HepG2 (cell line): Measurements from ENCODE around the gene HDGF. TPM values are rescaled to one million over a fixed set of nuclear protein-coding genes. Genes with fewer than 3 reads are reported as not detected.

Experiments
- ATAC-seq: fragments of 200-7000 bp; cut with Tn5 transposase; 3 replicates; pipeline ENCODE4 v1.9.1; 2020; ENCODE audit warnings: mild to moderate bottlenecking, moderate library complexity
- BruUV-seq: library from RNA; stranded (reverse); fragments of 400-500 nt; replicated peaks from 2 replicates; lab custom pipeline; 2021; lab: Mats Ljungman, UMichigan
- CTCF ChIA-PET: fragments of 300-600 bp; formaldehyde crosslinking; extraction: SDS; loops from one replicate; lab custom pipeline; 2021; ENCODE audit warnings: low total read pairs, inconsistent platforms, low intra/inter-chr PET ratio; lab: Yijun Ruan, JAX
- POLR2A ChIA-PET: fragments of 350-600 bp; sonication (Branson Sonifier 250); formaldehyde crosslinking; loops from one replicate; lab custom pipeline; 2020; ENCODE audit warnings: antibody characterized with exemption, inconsistent platforms; lab: Yijun Ruan, JAX
- DNase-seq: peaks from one replicate; pipeline ENCODE4 v3.0.0-alpha.2; 2015; ENCODE audit warnings: low spot score
- FAIRE-seq: peaks from 3 replicates; lab custom pipeline; 2011; peaks lifted over from hg19 to GRCh38; lab: Jason Lieb, UNC
- H2AFZ ChIP-seq: one replicate; pipeline ENCODE4 v1.6.1; 2011; ENCODE audit warnings: low read length, inconsistent platforms
- H3K27ac ChIP-seq: fragments of 300-600 bp; 3 replicates; pipeline ENCODE4 v1.8.0; 2011; ENCODE audit warnings: mixed run types, mild to moderate bottlenecking, mixed read lengths, low read length, inconsistent platforms; ENCODE audit not compliant: insufficient read depth; ENCODE audit errors: extremely low read length
- H3K27me3 ChIP-seq, 2 experiments: fragments of 200-600 bp in 1 of 2; 2 replicates in 1 of 2; 3 replicates in 1 of 2; pipeline versions ENCODE4 v1.6.0 to v1.8.0; 2011; ENCODE audit warnings: low read length in 2 of 2, mild to moderate bottlenecking in 2 of 2, moderate library complexity in 2 of 2, inconsistent platforms in 1 of 2; ENCODE audit not compliant: insufficient read depth in 2 of 2, control insufficient read depth in 1 of 2
- H3K36me3 ChIP-seq, 2 experiments: fragments of 200-600 bp in 1 of 2; replicated peaks in 1 of 2; 2 replicates in 1 of 2; 3 replicates in 1 of 2; pipeline versions ENCODE4 v1.5.1 to v1.8.0; 2011; ENCODE audit warnings: low read length in 2 of 2, inconsistent platforms in 1 of 2; ENCODE audit not compliant: insufficient read depth in 2 of 2, control insufficient read depth in 1 of 2
- H3K4me1 ChIP-seq: 2 replicates; pipeline ENCODE4 v1.5.1; 2012; ENCODE audit warnings: low read length, inconsistent platforms; ENCODE audit not compliant: insufficient read depth
- H3K4me2 ChIP-seq: 2 replicates; pipeline ENCODE4 v1.6.0; 2011; ENCODE audit warnings: low read depth, low read length, inconsistent platforms
- H3K4me3 ChIP-seq, 3 experiments: fragments of 200-600 bp in 1 of 3; sonication (generic), shearing (Covaris generic) in 1 of 3; replicated peaks in 1 of 3; 2 replicates each; pipeline ENCODE4 v1.5.1; 2011 to 2016; ENCODE audit warnings: low read length in 3 of 3, inconsistent platforms in 2 of 3, low read depth in 2 of 3, mild to moderate bottlenecking in 2 of 3, control low read depth in 1 of 3, mixed read lengths in 1 of 3; ENCODE audit not compliant: insufficient read depth in 1 of 3
- H3K79me2 ChIP-seq: one replicate; pipeline ENCODE4 v1.6.1; 2011; ENCODE audit warnings: low read length, inconsistent platforms; ENCODE audit not compliant: insufficient read depth
- H3K9ac ChIP-seq: 2 replicates; pipeline ENCODE4 v1.6.0; 2011; ENCODE audit warnings: mild to moderate bottlenecking, low read depth, low read length, inconsistent platforms; ENCODE audit not compliant: insufficient read depth
- H3K9me3 ChIP-seq: 2 replicates; pipeline ENCODE4 v1.5.1; 2012; ENCODE audit warnings: mild to moderate bottlenecking, low read length
- H4K20me1 ChIP-seq: 2 replicates; pipeline ENCODE4 v1.6.0; 2011; ENCODE audit warnings: inconsistent platforms, mild to moderate bottlenecking, low read length, moderate library complexity; ENCODE audit not compliant: insufficient read depth
- JUND ChIP-seq: sonication (generic); formaldehyde crosslinking; IDR thresholded peaks from 2 replicates; pipeline ENCODE4 v1.8.0; 2022; ENCODE audit warnings: mild to moderate bottlenecking, missing genetic modification reagents
- RERE ChIP-seq: IDR thresholded peaks from 2 replicates; pipeline ENCODE4 v1.6.1; 2016; ENCODE audit warnings: low read depth, missing genetic modification reagents, missing compliant biosample characterization
- REXO4 ChIP-seq: sonication (generic); formaldehyde crosslinking; IDR thresholded peaks from 2 replicates; pipeline ENCODE4 v1.8.0; 2022; ENCODE audit warnings: missing genetic modification reagents, mild to moderate bottlenecking, borderline replicate concordance
- TEAD3 ChIP-seq: optimal IDR thresholded peaks from 2 replicates; pipeline ENCODE3; 2016; ENCODE audit warnings: borderline replicate concordance
- TOPORS ChIP-seq: sonication (generic); formaldehyde crosslinking; IDR thresholded peaks from 2 replicates; pipeline ENCODE4 v1.8.0; 2023; ENCODE audit warnings: mild to moderate bottlenecking, missing genetic modification reagents
- TRAFD1 ChIP-seq: sonication (generic); formaldehyde crosslinking; IDR thresholded peaks from 2 replicates; pipeline ENCODE4 v1.5.1; 2020; ENCODE audit warnings: missing genetic modification reagents, mild to moderate bottlenecking, borderline replicate concordance
- ZBTB25 ChIP-seq: IDR thresholded peaks from 2 replicates; pipeline ENCODE4 v1.6.1; 2018; ENCODE audit warnings: missing genetic modification reagents
- ZNF775 ChIP-seq: sonication (generic); formaldehyde crosslinking; IDR thresholded peaks from 2 replicates; pipeline ENCODE4 v1.4.0; 2020; ENCODE audit warnings: missing genetic modification reagents, mild to moderate bottlenecking, moderate library complexity, borderline replicate concordance
- ZNF776 ChIP-seq: sonication (generic); formaldehyde crosslinking; IDR thresholded peaks from 2 replicates; pipeline ENCODE4 v1.4.0; 2020; ENCODE audit warnings: mild to moderate bottlenecking, missing genetic modification reagents
- ZNF788 ChIP-seq: sonication (generic); formaldehyde crosslinking; IDR thresholded peaks from 2 replicates; pipeline ENCODE4 v1.5.0; 2020; ENCODE audit warnings: mild to moderate bottlenecking, missing genetic modification reagents, borderline replicate concordance
- WGBS: methylation state at CpG from one replicate; pipeline ENCODE4 v1.1.6; 2017; ENCODE audit warnings: low lambda C conversion rate; 5-methylcytosine and 5-hydroxymethylcytosine counted together
- in situ Hi-C: cut with HindIII; loops from 2 replicates; pipeline ENCODE4 v1.10.0; 2017; ENCODE audit warnings: low pct_unique_long_range_greater_than_20kb; ENCODE audit not compliant: extremely low pct_ligation_motif_present
- intact Hi-C: fragments of 100-400 bp; cut with micrococcal nuclease; formaldehyde crosslinking; loops from one replicate; pipeline ENCODE4 v1.10.0; 2022; ENCODE audit not compliant: unreplicated experiment
- polyA plus RNA-seq, 8 experiments: library from polyadenylated mRNA; depleted of rRNA in 3 of 8; stranded (reverse) in 7 of 8; unstranded in 1 of 8; fragments of >200 nt; fragmentation: Illumina TruSeq in 4 of 8; extraction: Trizol in 4 of 8; gene quantifications; 2 replicates each; pipeline versions ENCODE4 v1.2.1 to v1.2.3, GENCODE V29; 2011 to 2016; ENCODE audit warnings: low read depth in 4 of 8, missing spikeins in 1 of 8, mixed read lengths in 1 of 8; ENCODE audit not compliant: insufficient read depth in 1 of 8
- total RNA-seq, 5 experiments: library from RNA; depleted of rRNA; stranded (reverse); fragments of >200 nt; fragmentation: Illumina TruSeq; extraction: Trizol; gene quantifications; 2 replicates each; pipeline ENCODE4 v1.2.3, GENCODE V29; 2016; ENCODE audit warnings: low read depth in 1 of 5

HDGF gene
- total and polyA plus RNA-seq, 2 of the 13 experiments (the other 11 are each of a cell fraction or from before 2014, with no cell fraction given) = 156 to 196 TPM

GRCh38 chr1:156711011-156711817 lies 40.3 kb downstream of the HDGF start:
- Histone ChIP-seq H3K27me3 (peaks cover 2 to 38% of the 10 kb centered on the region in 2 experiments; a peak in 4 of 5 replicates), H3K9me3 (no peaks in the 10 kb centered on the region), H3K36me3 (no peaks in the 10 kb centered on the region), H4K20me1 (no peaks in the 10 kb centered on the region), H3K9ac (no peak overlapping the region), H3K4me1 (peaks cover 10% of the 10 kb centered on the region; the same call in 1 of the 2 replicates), H3K79me2 (no peaks in the 10 kb centered on the region), H3K4me3 (no peak overlapping the region), H3K27ac (no peak overlapping the region), H2AFZ (no peak overlapping the region), H3K4me2 (no peak overlapping the region)
- ATAC-seq = no peak
- DNase-seq = no peak
- BruUV-seq = no TSS peak
- in situ Hi-C loops (no loop called here), intact Hi-C loops (no loop called here)
- POLR2A ChIA-PET = interaction anchor here (1.0 to 1.2 kb wide), 2 partner anchors 17 to 21 kb away, joined by 4 to 5 read pairs; partner anchors contain the start of genes ISG20L2 and METTL25B
- TF ChIP-seq TRAFD1 (no peak), JUND (CRISPR knock-in tag) (no peak), RERE (no peak), ZNF775 (CRISPR knock-in tag) (no peak), ZNF776 (CRISPR knock-in tag) (no peak), TOPORS (CRISPR knock-in tag) (no peak), ZBTB25 (CRISPR knock-in tag) (no peak), ZNF788 (CRISPR knock-in tag) (no peak), REXO4 (no peak), TEAD3 (CRISPR knock-in tag) (no peak)
- FAIRE-seq = no peak
- WGBS = 36% methylated on average over 9 of the region's 9 CpGs
- CTCF ChIA-PET = no interaction called here
